Thymus (tissue), 11 donors: ENCODE results near the gene MRPS12. TPM values are rescaled to one million over a fixed set of nuclear protein-coding genes. Genes with fewer than 3 reads are reported as not detected.
"Not testable (repeated sequence)": the region's sequence is repeated elsewhere in the genome, so short reads cannot be mapped to it uniquely, and the experiment has no call there.

ENCODE experiments used
- DNase-seq, 9 donors: peaks; one replicate each; pipeline ENCODE4 v3.0.0-alpha.2; 2013; ENCODE audit warnings: low spot score in 9 of 9, low read depth in 6 of 9, missing footprints in 1 of 9
- H3K27ac ChIP-seq, 2 donors: one replicate each; pipeline ENCODE4 v1.5.1; 2013; ENCODE audit warnings: control low read depth in 1 of 2, low read depth in 1 of 2, low read length in 1 of 2, mild to moderate bottlenecking in 1 of 2, moderate library complexity in 1 of 2
- H3K27me3 ChIP-seq, 2 donors: one replicate each; pipeline ENCODE4 v1.5.1; 2013; ENCODE audit warnings: low read length in 1 of 2; ENCODE audit not compliant: control insufficient read depth in 2 of 2, insufficient read depth in 1 of 2
- H3K36me3 ChIP-seq, 2 donors: one replicate each; pipeline ENCODE4 v1.5.1; 2013; ENCODE audit warnings: low read length in 1 of 2, mild to moderate bottlenecking in 1 of 2, moderate library complexity in 1 of 2; ENCODE audit not compliant: control insufficient read depth in 2 of 2, insufficient read depth in 2 of 2
- H3K4me1 ChIP-seq, 2 donors: one replicate each; pipeline ENCODE4 v1.5.1; 2013; ENCODE audit warnings: low read length in 2 of 2; ENCODE audit not compliant: control insufficient read depth in 2 of 2, insufficient read depth in 2 of 2
- H3K4me3 ChIP-seq, 2 donors: one replicate each; pipeline ENCODE4 v1.5.1; 2013; ENCODE audit warnings: low read length in 2 of 2, control low read depth in 1 of 2, mild to moderate bottlenecking in 1 of 2
- H3K9me3 ChIP-seq, 2 donors: one replicate each; pipeline ENCODE4 v1.5.1; 2013; ENCODE audit warnings: low read length in 1 of 2, mild to moderate bottlenecking in 1 of 2; ENCODE audit not compliant: control insufficient read depth in 2 of 2, insufficient read depth in 1 of 2
- WGBS: extraction: QIAGEN DNeasy Blood & Tissue Kit; methylation state at CpG from one replicate; pipeline ENCODE4 v1.1.7; 2013; 5-methylcytosine and 5-hydroxymethylcytosine counted together
- polyA plus RNA-seq: library from polyadenylated mRNA; stranded (reverse); fragments of 200-250 nt; gene quantifications from one replicate; pipeline ENCODE4 v1.2.3, GENCODE V29; 2013
- total RNA-seq: library from RNA; stranded (reverse); fragments of 120-200 nt; gene quantifications from one replicate; pipeline ENCODE4 v1.2.4, GENCODE V29; 2013
- donor health status: healthy.

MRPS12 gene
- total and polyA plus RNA-seq, 2 donors, result 26.2 to 32.1 TPM

GRCh38 chr19:38956264-38956663 lies 25.5 kb downstream of the MRPS12 start:
- Histone ChIP-seq H3K9me3 (no peaks in the 10 kb centered on the region), H3K27ac (no peak overlapping the region), H3K36me3 (no peaks in the 10 kb centered on the region), H3K4me1 (no peaks in the 10 kb centered on the region), H3K27me3 (peaks cover 0 to 3% of the 10 kb centered on the region in 2 donors), H3K4me3 (no peak overlapping the region)
- WGBS, result 94% methylated on average over 2 of the region's 2 CpGs
- no peak for DNase-seq

GRCh38 chr19:38958301-38958700 lies 27.6 kb downstream of the MRPS12 start:
- no peaks in the 10 kb centered on the region for H3K27me3 ChIP-seq
- no peak overlapping the region for H3K27ac ChIP-seq
- WGBS, result 87% methylated on average over 2 of the region's 2 CpGs
- H3K4me3 ChIP-seq, result no peak overlapping the region
- DNase-seq, result no peak
- H3K36me3 ChIP-seq, result no peaks in the 10 kb centered on the region
- H3K9me3 ChIP-seq, result no peaks in the 10 kb centered on the region
- H3K4me1 ChIP-seq, result peaks cover 0 to 3% of the 10 kb centered on the region in 2 donors

- Histone ChIP-seq H3K36me3 (no peaks in the 10 kb centered on the region), H3K4me1 (peaks cover 0 to 3% of the 10 kb centered on the region in 2 donors), H3K4me3 (no peak overlapping the region), H3K27ac (no peak overlapping the region), H3K9me3 (no peaks in the 10 kb centered on the region), H3K27me3 (no peaks in the 10 kb centered on the region)
- 93% methylated on average over 5 of the region's 5 CpGs for WGBS
- no peak for DNase-seq
These were observed 28.9 kb downstream of the MRPS12 start for GRCh38 chr19:38959618-38960017.

DNA sequence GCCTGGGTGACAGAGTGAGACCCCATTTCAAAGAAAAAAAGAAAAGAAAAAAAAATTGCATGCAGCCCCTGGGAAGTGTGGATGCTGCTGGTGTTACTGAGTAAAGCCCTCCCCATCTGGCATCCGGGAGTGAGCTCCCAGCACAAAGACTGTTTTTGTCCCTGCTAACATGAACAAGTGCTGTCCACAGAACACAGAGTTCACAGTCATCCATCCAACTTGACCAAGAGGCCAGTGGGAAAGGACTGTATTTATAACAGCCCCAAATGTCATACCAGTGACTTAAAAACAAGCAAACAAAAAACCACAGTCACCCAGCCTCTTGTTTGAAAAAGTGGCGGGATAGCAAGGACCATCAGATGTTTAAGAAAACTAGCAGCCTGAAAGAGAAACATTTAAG lies 34.0 kb downstream of the MRPS12 start:
- H3K36me3 ChIP-seq, result no peaks in the 10 kb centered on the region
- H3K4me1 ChIP-seq, result peaks cover 0 to 3% of the 10 kb centered on the region in 2 donors
- H3K4me3 ChIP-seq, result no peak overlapping the region
- H3K27ac ChIP-seq, result no peak overlapping the region
- no peaks in the 10 kb centered on the region for H3K27me3 ChIP-seq
- DNase-seq, result no peak
- WGBS, result 96% methylated on average over 2 of the region's 2 CpGs
- no peaks in the 10 kb centered on the region for H3K9me3 ChIP-seq

DNA sequence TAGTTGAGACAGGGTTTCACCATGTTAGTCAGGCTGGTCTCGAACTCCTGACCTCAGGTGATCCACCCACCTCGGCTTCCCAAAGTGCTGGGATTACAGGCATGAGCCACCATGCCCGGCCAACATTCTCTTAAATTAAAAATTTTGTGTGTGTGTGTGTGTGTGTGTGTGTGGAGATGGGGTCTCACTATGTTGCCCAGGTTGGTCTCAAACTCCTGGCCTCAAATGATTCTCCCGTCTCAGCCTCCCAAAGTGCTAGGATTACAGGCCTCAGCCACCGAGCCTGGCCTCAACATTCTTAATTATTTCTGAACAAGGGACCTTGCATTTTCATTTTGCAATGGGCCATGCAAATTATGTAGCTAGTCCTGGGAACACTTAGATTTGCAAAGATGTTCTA lies 35.4 kb downstream of the MRPS12 start:
- DNase-seq, H3K9me3 ChIP-seq, H3K27me3 ChIP-seq, H3K4me1 ChIP-seq, H3K27ac ChIP-seq, H3K36me3 ChIP-seq, H3K4me3 ChIP-seq: not testable (repeated sequence)
- 99% methylated on average over 5 of the region's 5 CpGs for WGBS

GRCh38 chr19:38970664-38971532 lies 40.2 kb downstream of the MRPS12 start:
- WGBS, result 95% methylated on average over 12 of the region's 12 CpGs
- DNase-seq, result no peak
- Histone ChIP-seq H3K9me3 (no peaks in the 10 kb centered on the region), H3K36me3 (no peaks in the 10 kb centered on the region), H3K4me3 (no peak overlapping the region), H3K27ac (no peak overlapping the region), H3K4me1 (no peaks in the 10 kb centered on the region), H3K27me3 (peaks cover 16 to 20% of the 10 kb centered on the region in 2 donors)

- peaks cover 0 to 4% of the 10 kb centered on the region in 2 donors for H3K4me1 ChIP-seq
- 95% methylated on average over 2 of the region's 2 CpGs for WGBS
- H3K27ac ChIP-seq, result no peak overlapping the region
- H3K9me3 ChIP-seq, result no peaks in the 10 kb centered on the region
- peaks cover 20 to 28% of the 10 kb centered on the region in 2 donors for H3K27me3 ChIP-seq
- H3K4me3 ChIP-seq, result no peak overlapping the region
- no peak for DNase-seq
- no peaks in the 10 kb centered on the region for H3K36me3 ChIP-seq
These were observed 40.9 kb downstream of the MRPS12 start for GRCh38 chr19:38971672-38972071.

- Histone ChIP-seq H3K27ac (peak overlapping the region in 1 of 2 donors; percentile 43), H3K4me3 (peak overlapping the region in 1 of 2 donors; percentile 29), H3K36me3 (no peaks in the 10 kb centered on the region), H3K9me3 (no peaks in the 10 kb centered on the region), H3K4me1 (peaks cover 0 to 4% of the 10 kb centered on the region in 2 donors), H3K27me3 (peaks cover 20 to 29% of the 10 kb centered on the region in 2 donors)
- DNase-seq, result no peak
- 89% methylated on average over 19 of the region's 19 CpGs for WGBS
These were observed 44.0 kb downstream of the MRPS12 start for GRCh38 chr19:38974624-38975213.

DNA sequence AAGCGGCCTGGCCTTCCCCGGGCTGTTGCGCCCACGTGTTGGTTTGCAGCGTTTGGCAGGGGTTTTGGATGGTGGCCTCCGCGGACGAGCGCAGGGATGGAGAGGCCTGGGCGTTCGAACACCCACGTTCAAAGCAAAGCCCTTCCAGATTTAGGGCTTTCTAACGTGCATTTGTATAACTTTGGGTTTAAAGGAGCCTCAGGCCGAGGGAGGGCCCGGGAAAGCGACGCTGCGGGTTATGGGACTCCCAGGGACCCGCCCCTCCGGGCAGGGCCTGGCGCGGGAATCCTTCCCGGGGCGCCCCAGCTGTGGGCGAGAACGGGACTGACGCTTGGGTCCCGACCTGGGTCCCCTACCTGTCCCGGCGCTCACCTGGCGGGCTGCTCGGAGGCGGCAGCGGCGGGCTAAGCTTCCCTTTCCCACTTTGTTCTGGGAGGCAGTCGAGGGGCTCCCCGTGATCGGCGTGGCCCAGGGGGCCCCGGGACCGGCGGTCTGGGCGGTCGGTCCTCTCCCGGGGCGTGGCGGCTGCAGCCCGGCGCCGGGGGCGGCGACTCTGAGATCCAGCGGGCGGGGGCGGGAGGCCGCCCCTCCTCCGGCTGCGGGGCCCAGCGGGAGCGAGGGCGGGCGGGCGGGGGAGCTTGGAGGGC lies 44.6 kb downstream of the MRPS12 start, which contains the start of gene FBXO17:
FBXO17 (minus strand) TSS at position 529 of the 647 bp plus-strand sequence. CDS start 25,423 bp downstream, outside the sequence.
- DNase-seq, result no peak
- H3K36me3 ChIP-seq, result no peaks in the 10 kb centered on the region
- peaks cover 0 to 4% of the 10 kb centered on the region in 2 donors for H3K4me1 ChIP-seq
- H3K4me3 ChIP-seq, result peak within 1 kb of the TSS; percentile 29 to 33
- peak within 1 kb of the TSS in 1 of 2 donors; percentile 43 for H3K27ac ChIP-seq
- H3K9me3 ChIP-seq, result peaks cover 0 to under 1% of the 10 kb centered on the region in 2 donors
- peaks cover 20 to 29% of the 10 kb centered on the region in 2 donors for H3K27me3 ChIP-seq
- 14% methylated on average over 63 of the region's 63 CpGs for WGBS
